Inferior parietal cortex (tissue), 1 donor: Measurements from ENCODE around the gene LMOD1.
"Not testable (repeated sequence)": the region's sequence is repeated elsewhere in the genome, so short reads cannot be mapped to it uniquely, and the experiment has no call there.

ENCODE experiments used
- DNase-seq: peaks from one replicate; pipeline ENCODE4 v3.0.0-alpha.2; 2016; ENCODE audit errors: extremely low spot score

Gene LMOD1

DNA sequence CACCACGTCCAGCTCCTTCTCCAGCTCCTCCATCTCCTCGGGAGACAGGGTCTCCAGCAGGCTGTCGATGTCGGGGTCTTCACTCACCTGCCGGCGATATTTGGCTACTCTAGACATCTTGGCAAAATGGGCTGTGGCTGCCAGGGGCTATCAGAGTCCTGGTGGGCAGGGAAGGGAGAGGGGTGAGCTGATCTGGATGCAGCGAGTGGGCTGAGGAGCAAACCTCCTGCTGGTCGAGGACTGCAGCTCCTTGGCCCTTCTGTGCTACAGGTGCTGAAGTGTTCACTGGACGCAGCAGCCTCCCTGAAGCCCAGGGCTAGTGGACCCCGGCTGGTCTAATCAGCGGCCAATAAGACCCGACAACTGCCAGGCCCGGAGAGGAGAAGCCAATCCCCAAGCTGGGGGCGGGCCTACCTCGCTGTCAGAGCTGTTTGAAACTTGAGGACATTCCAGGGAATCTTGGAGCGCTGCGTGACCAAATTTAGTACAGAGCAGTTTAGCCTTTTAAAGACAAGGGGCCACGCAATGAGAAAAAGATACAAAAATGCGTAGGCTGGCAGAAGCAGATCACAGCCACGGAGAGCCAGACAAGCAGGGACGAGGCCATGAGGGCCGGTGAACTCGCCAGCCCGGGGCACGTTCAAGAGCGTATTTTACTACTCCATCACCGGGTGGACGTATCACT lies at the start of gene LMOD1:
LMOD1 (minus strand) TSS at position 325 of the 685 bp plus-strand sequence; CDS start at position 117, 208 bp downstream.
- peak; percentile 36 for DNase-seq

DNA sequence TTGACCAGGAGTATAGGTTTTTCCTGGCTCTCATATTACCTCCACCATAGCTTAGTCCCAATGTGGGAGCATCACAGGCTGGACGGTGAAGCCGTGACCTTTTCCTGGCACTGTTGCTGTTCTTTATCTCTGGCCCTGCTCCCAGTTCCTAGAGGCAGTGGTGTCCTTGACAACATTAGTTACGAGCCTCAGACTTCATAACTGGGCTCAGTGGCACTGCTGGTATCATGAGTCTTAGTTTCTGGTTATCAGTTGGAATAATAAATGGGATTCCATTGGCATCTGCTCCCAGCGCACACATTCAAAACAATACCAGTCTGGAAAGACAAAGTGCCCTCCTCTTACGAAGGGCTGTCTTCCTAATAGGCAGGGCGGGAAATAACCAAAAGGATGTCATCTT lies 44.1 kb upstream of the LMOD1 start:
- no peak for DNase-seq

DNA sequence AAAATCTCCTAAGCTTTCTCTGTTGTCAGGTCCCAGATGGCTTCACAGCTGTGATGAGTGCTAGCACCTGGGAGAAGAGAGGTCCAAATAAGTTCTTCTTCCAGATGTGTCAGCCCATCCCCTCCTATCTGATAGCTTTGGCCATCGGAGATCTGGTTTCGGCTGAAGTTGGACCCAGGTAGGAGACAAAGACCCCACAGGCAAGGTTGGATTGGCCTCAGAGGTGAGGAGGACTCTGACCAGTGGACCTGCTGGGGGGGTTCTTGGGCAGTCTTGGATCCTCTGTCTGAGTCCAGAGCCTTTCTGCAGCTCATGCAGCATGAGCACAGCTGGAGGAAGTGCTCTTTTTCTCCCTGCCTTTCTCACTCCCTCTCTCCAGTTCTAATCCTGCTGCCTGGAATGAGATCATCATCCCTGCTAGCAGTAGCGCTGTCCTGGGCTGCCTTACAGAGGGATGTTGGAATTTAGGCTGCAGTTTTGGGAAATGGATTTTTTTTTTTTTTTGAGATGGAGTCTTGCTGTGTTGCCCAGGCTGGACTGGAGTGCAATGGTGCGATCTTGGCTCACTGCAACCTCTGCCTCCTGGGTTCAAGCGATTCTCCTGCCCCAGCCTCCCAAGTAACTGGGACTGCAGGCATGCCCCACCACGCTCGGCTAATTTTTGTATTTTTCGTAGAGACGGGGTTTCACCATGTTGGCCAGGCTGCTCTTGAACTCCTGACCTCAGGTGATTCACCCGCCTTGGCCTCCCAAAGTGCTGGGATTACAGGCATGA lies 43.2 kb upstream of the LMOD1 start:
- DNase-seq: no peak

DNA sequence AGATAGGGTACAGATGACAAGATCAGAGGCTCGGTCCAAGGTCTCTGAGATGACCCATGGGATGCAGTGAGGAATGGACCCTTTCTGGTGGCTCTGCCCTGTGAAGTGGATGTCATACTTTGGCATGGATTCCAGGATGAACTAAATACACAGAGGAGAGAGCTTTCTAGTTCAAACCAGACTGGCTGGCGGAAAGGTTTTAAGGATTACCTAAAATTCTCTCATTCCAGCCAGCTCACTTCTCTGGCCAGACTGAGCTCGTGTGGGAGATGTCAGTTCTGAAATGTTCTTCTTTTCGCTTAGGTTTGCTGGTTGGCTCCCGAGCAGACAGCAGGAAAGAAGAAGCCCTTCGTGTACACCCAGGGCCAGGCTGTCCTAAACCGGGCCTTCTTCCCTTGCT lies 42.3 kb upstream of the LMOD1 start:
- no peak for DNase-seq

DNA sequence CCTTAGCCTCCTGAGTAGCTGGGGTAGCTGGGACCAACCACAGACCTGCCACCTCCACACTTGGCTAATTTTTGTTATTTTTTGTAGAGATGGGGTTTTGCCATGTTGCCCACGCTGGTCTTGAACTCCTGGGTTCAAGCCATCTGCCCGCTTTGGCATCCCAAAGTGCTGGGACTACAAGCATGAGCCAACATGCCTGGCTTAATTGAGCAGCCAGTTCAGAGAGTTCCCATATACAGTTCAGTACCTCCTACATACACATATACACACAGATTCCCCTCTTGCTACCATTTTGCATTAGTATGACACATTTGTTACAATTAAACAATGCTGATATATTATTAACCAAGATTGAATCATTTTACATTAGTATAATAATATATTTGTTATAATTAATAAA lies 39.0 kb upstream of the LMOD1 start:
- no peak for DNase-seq

DNA sequence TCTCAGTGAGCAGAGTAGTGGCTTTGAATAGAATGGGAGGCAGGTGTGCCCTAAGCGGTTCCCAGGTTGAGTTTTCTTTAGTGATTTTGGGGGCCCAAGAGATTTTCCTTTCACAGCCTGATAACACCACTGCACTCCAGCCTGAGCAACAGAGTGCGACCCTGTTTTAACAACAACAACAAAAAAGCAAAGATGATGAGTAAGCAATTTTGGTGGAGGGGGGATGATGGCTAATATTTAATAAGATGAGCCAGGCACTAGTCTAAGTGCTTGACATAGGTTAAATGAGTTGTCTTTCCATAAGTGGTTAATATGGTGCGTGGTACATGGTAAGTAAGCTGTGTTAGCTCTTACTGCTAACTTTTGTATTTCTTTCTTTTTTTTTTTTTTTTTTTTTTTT lies 38.1 kb upstream of the LMOD1 start:
- no peak for DNase-seq

DNA sequence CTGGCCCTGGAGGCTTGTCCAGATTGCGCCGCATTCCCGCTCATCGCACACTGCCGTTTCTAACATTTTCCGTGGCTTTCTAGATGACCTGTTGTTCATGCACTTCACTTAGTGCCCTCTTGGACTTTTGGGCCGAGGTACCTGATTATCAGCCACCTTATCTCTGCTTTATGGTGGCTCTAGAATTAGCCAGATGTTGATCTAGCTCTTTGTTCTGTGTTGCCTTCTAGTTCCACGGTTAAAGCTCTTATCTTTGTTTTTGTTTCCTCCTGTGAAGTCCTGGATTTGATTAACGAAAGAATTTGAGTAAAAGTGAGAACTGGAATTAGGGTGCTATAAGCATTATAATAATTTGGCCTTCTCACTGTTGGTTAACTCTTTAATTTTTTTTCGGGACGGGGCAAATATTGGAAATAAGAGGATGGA lies 37.0 kb upstream of the LMOD1 start:
- DNase-seq: no peak

DNA sequence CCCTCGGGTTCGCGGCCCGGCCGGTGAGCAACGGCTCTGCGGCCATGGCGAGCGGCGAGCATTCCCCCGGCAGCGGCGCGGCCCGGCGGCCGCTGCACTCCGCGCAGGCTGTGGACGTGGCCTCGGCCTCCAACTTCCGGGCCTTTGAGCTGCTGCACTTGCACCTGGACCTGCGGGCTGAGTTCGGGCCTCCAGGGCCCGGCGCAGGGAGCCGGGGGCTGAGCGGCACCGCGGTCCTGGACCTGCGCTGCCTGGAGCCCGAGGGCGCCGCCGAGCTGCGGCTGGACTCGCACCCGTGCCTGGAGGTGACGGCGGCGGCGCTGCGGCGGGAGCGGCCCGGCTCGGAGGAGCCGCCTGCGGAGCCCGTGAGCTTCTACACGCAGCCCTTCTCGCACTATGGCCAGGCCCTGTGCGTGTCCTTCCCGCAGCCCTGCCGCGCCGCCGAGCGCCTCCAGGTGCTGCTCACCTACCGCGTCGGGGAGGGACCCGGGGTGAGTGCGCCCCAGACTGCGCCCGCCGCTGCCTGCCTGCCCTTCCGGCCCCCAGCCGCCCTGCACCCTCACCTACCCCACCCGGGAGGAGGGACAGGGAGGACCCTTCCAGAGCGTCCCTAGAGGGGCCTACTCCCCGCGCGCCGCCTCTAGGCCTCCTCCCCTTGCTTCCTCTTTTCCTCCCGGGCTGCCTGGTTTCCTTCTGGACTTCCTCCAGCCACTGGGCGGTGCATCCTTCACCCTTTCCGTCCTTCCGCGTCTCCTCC lies 36.5 kb upstream of the LMOD1 start, which contains the start of gene RNPEP:
RNPEP (plus strand) TSS at position 26 of the 757 bp plus-strand sequence; CDS start at position 45, 19 bp downstream.
- peak; percentile 66 for DNase-seq

DNA sequence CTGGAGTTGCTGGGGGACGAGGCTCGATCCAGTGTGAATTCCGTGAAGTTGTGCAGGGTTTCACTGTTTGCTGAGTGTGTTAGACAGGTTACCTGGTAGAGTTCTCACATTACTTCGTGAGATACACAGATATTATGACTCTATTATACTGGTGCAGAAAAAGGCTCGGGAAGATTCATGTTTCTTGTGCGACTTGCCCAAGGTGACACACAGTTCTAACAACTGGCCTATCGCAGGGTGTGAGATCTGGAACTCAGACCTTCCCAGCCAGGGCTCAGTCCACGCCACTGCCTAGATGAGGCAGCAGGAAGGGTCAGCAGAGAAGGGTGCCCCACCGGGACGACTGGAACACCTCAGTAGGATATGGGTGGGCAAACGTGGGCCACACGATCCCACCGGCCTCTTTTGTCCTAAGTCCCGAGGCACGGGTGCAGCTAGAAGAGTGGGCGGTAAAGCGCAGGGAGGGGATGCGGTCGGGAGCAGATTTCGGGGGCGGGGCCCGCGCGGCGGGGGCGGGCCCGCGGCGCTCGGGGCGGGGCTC lies 35.8 kb upstream of the LMOD1 start:
- no peak for DNase-seq

DNA sequence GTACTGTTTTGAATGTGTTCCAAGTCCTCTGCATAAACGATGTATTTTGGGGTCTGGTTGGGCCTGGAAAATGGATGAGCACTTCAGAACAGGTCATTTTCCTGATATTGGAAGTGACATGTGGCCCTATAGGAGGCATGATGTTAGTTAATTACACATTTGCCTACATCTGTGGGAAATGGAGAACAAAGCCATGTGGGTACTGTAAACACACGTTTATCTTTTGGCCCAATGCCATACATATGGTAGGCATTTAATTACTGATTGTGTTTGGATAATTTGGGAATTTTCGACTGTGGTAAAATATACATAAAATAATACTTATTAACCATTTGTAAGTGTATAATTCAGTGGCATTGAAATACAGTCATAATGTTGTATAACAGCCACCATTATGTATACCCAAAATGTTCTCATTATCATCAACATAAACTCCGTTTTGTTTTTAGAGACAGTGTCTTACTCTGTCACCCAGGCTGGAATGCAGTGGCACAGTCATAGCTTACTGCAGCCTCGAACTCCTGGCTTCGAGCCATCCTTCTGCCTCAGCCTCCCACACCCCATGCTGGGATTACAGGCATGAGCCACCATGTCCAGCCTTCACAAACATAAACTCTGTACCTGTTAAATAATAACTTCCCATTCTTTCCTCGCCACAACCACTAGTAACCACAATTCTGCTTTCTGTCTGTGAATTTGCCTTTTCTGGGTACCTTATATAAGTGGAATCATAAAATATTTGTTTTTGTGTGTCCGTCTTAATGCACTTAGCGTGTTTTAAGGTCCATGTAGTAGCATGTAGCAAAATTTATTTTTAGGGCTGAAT lies 24.2 kb upstream of the LMOD1 start:
- no peak for DNase-seq

DNA sequence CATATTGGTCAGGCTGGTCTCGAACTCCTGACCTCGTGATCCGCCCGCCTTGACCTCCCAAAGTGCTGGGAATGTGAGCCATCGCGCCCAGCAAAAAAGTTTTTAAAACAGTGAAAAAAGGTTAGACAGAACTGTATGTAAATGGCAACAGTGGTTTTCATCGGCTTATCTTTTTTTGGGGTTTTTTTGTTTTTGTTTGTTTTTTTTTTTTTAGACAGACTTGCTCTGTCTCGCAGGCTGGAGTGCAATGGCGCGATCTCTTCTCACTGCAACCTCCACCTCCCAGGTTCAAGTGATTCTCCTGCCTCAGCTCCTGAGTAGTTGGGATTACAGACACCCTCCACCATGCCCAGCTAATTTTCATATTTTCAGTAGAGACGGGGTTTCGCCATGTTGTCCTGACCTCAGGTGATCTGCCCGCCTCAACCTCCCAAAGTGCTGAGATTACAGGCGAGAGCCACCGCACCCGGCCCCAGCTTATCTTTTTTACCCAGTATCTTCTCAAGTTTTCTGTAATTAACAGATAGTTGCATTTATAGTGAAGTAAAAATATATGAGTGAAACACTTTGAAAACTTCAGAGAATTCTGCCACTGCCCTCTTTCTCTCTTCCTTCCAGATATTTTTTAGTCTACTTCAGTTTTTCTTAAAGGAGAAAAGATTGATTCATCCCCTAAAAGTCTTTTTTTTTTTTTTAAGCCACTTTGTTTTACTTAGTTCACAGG lies 22.0 kb upstream of the LMOD1 start:
- DNase-seq: no peak

DNA sequence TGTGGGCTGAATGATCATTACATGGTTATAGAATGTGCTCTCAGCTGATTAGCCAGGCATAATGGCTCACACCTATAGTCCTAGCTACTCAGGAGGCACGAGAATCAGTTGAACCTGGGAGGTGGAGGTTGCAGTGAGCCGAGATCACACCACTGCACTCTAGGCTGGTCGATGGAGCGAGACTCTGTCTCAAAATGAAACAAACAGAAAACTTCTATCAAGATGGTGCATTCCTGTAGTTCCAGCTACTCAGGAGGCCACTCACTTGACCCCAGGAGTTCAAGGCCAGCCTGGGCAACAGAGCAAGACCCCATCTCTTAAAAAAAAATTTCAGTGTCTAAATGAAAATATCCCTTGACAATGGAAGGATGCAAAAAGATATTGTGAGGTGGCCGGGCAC lies 19.8 kb upstream of the LMOD1 start:
- DNase-seq: no peak

DNA sequence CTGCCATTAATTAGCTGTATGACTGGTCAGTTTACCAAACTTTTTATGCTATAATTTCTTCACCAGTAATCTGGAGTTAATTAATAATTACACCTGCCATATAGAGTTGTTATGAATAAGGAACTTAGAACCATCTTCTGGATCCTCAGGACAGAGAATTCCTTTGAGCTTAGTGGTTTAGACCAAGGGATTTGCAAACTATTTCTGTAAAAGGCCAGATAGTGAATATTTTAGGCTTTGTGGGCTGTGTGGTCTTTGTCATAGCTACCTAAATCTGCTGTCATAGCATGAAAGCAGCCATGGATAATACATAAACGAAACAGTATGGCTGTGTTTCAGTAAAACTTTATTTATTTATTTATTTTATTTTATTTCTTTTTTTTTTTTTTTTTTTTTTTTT lies 17.9 kb upstream of the LMOD1 start:
- DNase-seq: no peak

DNA sequence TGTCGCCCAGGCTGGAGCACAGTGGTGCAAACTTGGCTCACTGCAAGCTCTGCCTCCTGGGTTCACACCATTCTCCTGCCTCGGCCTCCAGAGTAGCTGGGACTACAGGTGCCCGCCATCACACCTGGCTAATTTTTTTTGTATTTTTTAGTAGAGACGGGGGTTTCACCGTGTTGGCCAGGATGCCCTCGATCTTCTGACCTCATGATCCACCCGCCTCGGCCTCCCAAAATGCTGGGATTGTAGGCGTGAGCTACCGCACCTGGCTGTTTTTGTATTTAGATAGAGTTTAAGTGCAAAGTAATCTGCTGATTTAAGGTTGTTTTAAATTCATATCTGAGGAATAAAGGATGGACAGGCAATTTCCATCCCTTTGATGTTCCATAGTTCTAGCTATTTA lies 16.0 kb upstream of the LMOD1 start:
- DNase-seq: not testable (repeated sequence)

DNA sequence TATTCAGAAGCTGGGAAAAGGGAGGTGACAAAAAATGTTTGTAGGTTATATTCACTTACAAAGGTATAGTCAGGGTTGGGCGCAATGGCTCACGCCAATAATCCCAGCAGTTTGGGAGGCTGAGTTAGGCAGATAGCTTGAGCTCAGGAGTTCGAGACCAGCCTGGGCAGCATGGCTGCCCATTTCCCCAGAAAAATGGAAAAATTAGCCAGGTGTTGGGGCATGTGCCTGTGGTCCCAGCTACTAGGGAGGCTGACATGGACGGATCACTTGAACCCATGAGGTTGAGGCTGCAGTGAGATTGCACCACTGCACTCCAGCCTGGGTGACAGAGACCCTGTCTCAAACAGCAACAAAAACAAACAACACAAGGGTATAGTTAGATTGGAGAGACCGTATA lies 12.0 kb upstream of the LMOD1 start:
- DNase-seq: no peak

DNA sequence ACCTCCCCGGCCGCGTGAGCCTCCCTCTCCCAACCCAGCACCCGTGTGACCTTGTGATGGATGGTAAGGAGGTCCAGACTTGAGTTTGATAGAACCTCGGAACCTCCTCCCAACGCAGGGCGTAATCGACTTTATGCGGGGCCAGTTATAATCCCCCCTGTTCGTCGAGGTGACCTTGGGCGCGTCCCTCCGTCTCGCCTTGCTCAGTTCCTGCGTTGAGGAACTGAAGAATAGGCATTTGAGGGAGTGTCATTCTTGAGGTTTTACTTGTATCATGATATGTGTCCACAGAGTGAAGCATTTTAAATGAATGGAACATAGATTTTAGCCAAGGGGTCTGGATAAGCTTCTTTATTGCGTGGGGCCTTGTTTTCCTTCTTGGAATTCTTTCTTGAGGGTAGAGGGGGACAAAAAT lies 9.4 kb upstream of the LMOD1 start:
- no peak for DNase-seq

DNA sequence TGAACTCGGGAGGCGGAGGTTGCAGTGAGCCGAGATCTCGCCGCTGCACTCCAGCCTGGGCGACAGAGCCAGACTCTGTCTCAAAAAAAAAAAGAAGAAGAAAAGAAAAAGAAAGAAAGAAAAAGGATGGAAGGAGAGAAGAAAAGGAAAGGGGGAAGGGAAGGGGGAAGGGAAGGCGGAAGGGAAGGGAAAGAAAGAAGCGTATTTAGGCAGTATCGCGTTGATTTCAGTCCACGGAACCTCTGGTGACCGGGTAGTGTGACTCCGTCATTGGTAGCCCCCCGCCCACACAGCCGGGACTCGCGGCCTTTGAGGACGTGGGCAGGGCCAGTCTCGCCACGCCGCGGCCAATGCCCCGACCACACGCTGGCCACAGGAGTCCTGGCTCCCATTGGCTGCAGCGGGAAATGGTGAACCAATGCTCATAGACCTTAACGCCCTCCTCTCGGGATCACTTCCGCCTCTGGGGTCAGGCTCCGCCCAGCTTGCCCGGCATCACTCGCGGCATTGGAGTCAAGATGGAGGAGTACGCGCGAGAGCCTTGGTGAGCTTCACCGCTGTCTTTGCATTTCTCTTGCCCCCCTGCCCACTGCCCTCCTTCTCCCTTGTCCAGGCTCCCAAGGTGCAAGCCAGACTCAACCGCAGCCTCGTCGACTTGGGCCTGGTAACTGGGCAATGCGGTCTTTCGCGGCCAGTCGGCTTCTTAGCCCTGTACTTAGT lies 8.8 kb upstream of the LMOD1 start, which contains the start of gene TIMM17A:
TIMM17A (plus strand) TSS at position 495 of the 720 bp plus-strand sequence; CDS start at position 519, 24 bp downstream.
- peak; percentile 99 for DNase-seq

DNA sequence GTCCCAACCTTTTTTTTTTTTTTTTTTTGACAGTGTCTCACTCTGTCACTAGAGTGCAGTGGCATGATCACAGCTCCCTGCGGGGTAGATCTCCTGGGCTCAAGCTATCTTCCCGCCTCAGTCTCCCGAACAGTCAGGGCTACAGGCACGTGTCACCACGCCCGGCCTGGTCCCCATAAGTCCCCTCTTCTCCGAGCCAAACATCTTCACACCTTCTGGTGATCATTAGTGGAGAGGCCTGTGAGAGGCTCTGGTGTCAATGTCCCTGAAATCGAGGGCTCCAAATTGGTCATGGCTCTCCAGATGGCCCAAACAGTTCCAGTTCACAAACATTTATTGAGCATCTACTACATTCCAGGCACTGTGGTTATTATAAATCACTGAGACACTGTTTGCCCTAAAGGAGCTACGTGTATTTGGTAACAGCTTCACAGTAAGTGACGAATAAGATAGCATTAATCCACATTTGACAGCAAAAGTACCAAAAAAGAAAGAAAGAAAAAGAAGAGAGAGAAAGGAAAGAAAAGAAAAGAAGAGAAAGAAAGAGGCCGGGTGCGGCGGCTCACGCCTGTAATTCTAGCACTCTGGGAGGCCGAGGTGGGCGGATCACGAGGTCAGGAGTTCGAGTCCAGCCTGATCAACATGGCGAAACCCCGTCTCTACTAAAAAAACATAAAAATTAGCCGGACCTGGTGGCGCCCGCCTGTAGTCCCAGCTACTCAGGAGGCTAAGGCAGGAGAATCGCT lies 8.1 kb upstream of the LMOD1 start:
- no peak for DNase-seq

DNA sequence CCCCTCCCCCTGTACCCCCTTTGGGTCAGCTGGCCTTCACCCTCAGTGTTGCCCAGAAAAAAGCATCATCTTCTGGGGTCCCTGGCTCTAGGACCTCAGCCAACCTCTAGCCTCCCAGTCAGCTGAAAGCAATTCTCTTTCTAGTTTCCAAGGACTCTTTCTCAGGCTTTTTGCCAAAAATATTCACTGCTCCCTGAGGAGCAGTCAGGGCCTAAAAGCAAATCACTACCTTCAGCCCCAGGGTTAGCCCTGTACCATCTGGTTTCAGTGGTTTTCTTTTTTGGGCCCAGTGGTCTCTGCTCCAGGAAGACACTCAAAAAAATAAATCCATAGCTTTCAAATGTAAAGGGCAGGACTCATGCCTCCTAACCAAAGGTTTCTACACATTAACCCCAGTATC lies 3.1 kb upstream of the LMOD1 start:
- DNase-seq: no peak
